ENCODE results near the gene PKD2. TPM values are rescaled to one million over a fixed set of nuclear protein-coding genes. Genes with fewer than 3 reads are reported as not detected.
"Not testable (repeated sequence)": the region's sequence is repeated elsewhere in the genome, so short reads cannot be mapped to it uniquely, and the experiment has no call there.

Gene PKD2
- total RNA-seq, 1 donor = 27.7 TPM

GRCh38 chr4:88021824-88022223 is 14.4 kb downstream of the PKD2 start:
- DNase-seq (ENCODE audit: low read depth in 2 of 3, low spot score in 2 of 3) = no peak

GRCh38 chr4:88022289-88022688 is 14.9 kb downstream of the PKD2 start:
- DNase-seq (ENCODE audit: low read depth in 2 of 3, low spot score in 2 of 3) = no peak

DNA sequence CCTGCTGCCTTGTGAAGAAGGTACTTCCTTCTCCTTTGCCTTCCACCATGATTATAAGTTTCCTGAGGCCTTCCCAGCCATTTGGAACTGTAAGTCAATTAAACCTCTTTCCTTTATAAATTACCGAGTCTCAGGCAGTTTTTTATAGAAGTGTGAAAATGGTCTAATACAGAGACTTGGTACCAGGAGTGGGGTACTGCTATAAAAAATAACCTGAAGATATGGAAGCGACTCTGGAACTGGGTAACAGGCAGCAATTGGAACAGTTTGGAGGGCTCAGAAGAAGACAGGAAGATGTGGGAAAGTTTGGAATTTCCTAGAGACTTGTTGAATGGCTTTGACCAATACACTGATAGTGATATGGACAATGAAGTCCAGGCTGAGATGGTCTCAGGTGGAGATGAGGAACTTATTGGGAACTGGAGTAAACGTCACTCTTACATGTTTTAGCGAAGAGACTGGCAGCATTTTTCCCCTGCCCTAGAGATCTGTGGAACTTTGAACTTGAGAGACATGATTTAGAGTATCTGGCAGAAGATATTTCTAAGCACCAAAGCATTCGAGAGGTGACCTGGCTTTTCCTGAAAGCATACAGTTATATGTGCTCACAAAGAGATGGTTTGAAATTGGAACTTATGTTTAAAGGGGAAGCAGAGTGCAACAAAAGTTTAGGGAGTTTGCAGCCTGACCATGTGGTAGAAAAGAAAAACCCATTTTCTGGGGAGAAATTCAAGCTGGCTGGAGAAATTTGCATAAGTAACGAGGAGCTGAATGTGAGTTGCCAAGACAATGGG is 18.6 kb downstream of the PKD2 start:
- not testable (repeated sequence) for DNase-seq (ENCODE audit: low read depth in 2 of 3, low spot score in 2 of 3)

DNA sequence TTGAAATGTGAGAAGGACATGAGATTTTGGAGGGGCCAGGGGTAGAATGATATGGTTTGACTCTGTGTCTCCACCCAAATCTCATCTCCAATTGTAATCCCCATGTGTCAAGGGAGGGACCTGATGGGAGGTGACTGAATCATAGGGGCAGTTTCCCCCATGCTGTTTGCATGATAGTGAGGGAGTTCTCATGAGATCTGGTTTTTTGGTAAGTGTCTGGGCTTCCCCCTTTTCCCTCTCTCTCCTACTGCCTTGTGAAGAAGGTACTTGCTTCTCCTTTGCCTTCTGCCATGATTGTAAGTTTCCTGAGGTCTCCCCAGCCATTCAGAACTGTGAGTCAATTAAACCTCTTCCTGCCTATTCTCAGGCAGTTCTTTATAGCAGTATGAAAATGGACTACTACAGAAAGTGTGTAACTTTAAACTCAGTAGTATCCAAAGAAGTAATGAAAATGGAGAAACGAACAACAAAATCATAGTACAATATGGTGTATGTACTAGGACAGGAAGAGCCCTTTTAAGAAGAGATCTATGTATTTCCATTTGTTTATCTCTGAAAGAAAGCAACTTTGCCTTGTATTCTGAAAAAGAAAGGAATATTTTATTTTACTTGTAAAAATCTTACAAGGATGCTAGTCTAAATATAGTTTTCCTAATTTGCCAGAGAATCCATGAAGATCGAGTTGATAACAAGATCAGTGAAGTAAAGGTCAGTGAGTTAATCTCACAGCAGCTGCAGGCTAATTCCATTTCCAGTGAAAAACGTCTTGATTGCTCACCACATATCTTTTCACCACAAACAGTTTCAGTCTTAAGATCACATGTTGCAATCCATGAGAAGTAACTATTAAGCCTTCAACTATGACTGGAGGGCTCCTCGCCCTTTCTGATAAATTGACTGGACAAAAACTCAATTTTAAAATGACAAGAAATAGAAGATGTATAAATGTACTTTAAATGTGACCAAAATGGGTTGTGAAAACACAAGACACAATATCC is 20.5 kb downstream of the PKD2 start:
- peak in 1 of 3 donors; percentile 34 for DNase-seq (ENCODE audit: low read depth in 2 of 3, low spot score in 2 of 3)

- no peak for DNase-seq (ENCODE audit: low read depth in 2 of 3, low spot score in 2 of 3)
Measured at GRCh38 chr4:88028946-88029345, 21.5 kb downstream of the PKD2 start.

- no peak for DNase-seq (ENCODE audit: low read depth in 2 of 3, low spot score in 2 of 3)
Measured at GRCh38 chr4:88029556-88029955, 22.1 kb downstream of the PKD2 start.

DNA sequence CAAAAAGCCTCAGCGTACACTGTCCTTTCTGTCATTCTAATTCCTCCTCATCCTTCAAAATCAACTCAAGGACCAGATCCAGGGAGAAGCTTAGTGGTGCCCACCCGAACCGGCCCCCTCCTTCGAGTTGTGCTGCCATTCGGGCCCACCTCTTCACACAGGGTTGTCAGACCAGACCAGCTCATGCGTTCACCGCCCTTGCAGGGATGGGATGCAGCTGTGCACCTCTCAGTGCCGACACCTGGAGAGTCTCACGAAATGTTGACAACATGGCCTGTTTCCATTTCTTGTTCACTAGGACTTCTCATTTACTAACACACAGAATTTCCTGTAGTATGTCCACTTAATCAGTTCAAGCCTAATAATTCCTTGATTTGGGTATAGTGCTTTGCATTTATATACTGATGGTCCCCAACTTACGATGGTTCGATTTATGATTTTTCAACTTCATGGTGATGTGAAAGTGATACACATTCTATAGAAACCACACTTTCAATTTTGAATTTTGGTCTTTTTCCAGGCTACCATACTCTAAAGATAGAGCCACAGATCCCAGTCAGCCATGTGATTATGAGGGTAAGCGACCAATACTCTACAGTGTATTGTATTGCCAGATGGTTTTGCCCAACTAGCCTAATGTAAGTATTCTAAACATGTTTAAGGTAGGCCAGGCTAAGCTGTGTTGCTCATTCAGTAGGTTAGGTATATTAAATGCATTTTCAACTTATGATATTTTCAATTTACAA is 23.3 kb downstream of the PKD2 start:
- DNase-seq (ENCODE audit: low read depth in 2 of 3, low spot score in 2 of 3) = no peak

DNA sequence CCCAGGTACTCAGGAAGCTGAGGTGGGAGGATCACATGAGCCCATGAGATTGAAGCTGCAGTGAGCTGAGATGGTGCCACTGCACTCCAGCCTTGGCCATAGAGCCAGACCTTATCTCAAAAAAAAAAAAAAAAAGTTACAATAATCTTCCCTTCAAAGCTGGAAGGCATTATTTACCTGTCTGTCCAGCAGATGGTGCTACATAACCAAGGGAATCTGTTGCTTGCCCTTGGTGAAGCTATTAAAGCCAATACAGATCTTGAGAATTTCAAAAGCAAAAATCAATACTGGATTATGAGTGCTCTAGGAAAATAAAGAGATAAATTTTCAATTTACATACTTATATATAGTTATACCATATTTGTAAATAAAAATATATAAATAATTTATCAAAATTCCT is 25.9 kb downstream of the PKD2 start:
- DNase-seq (ENCODE audit: low read depth in 2 of 3, low spot score in 2 of 3) = peak in 2 of 3 donors; percentile 66 to 87

DNA sequence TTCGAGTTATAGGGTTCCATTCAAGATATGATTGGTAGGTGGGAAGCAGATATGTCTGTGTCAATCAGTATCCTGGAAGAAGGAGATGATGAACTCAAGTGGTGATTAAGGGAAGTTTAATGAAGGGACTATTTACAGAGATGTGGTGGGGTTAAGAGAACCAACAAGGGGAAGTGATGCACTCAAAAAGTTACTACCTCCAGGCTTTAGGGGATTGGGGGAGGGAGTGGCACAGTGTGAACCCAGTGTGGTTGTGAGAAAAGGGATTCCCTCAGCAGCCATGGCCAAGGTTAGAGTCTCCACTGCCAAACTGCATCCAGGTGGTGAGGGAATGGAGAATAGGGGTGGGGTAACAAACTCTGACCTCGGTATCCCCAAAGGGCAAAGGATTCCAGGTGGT is 27.9 kb downstream of the PKD2 start:
- no peak for DNase-seq (ENCODE audit: low read depth in 2 of 3, low spot score in 2 of 3)

DNA sequence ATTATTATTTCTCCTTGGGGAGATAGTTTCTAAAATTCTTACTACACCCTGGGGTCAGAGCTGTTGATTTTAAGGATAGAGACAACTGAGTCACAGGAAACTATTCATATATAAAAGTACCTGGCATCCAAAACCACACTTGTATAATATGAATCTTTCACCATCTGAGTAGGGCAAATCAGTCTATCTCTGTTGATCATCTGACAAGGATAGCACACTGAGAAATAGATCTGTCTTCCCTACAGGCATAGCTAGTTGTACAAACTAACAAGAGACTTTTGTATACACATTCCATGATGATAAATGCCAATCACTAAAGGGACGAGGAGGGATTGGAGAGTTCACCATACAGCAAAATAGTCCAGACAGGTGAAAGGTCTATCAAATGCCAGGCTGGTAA is 30.0 kb downstream of the PKD2 start:
- DNase-seq (ENCODE audit: low read depth in 2 of 3, low spot score in 2 of 3) = no peak

- no peak for DNase-seq (ENCODE audit: low read depth in 2 of 3, low spot score in 2 of 3)
Measured at GRCh38 chr4:88037936-88038335, 30.5 kb downstream of the PKD2 start.

GRCh38 chr4:88040707-88041106 is 33.3 kb downstream of the PKD2 start:
- DNase-seq (ENCODE audit: low read depth in 2 of 3, low spot score in 2 of 3) = no peak

GRCh38 chr4:88041626-88042025 is 34.2 kb downstream of the PKD2 start:
- DNase-seq (ENCODE audit: low read depth in 2 of 3, low spot score in 2 of 3) = no peak

DNA sequence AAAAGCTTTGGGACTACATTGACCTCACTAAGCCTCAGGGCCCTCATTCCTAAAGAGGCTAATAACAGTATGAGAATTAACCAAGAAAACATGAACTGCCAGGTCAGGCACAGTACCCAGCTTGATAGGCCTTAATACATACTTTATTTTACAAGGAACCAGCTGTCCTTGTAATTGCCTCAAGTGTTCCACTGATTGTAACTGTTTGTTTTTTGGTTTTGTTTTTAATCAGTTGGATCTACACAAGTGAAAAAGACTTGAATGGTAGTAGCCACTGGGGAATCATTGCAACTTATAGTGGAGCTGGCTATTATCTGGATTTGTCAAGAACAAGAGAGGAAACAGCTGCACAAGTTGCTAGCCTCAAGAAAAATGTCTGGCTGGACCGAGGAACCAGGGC is 35.6 kb downstream of the PKD2 start:
- peak in 1 of 3 donors; percentile 12 for DNase-seq (ENCODE audit: low read depth in 2 of 3, low spot score in 2 of 3)

DNA sequence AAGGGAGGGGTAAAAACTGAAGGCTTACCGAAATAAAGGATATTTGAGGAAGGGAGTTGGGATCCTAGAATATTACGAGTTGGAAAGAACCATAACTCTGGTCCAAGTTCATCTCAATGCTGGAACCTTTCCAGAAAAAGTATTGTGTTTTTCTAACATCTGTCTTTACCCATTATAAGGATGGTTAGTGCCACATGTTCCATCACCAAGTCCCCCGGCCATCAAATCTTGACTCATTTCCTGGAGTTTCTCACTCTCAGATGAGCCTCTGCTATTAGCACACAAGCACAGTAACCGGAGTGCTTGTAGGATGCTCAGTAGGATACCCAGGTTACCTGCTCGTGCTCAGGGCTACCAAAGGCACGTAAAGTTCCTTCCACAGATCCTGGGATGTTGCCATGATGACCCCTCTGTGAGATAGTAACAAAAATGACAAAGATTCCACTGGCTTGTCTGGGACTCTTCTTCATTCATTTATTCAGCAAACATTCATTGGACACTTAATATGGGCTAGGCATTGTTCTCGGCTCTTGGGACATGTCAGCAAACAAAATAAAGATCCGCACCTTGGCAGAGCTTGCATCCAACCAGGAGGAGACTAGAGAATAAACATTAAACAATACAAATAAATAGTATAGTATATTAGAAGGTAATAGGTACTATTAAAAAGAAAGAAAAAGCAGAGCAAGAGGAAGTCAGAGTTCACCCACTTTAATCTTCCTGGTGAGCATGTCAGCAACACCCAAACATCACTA is 36.3 kb downstream of the PKD2 start:
- no peak for DNase-seq (ENCODE audit: low read depth in 2 of 3, low spot score in 2 of 3)

DNA sequence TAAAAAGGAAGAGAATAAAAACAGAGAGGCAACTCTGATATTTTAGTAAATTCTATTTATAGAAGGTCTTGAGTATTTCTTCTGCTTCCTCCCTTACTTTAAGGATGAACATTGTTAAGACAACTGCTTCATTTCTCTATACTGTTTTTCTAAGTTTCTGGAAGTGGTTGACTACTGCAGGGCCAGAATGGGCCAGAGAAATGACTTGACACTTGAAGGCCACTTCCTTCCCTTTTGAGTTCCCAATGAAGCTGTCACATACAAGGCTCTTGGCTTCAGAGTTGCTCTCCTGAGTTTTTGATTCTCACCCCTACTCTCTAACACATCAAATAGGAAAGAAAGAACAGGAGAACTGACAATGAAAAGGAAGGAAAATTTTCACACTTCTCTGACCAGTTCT is 37.6 kb downstream of the PKD2 start:
- DNase-seq (ENCODE audit: low read depth in 2 of 3, low spot score in 2 of 3) = no peak

GRCh38 chr4:88054229-88054628 is 46.8 kb downstream of the PKD2 start:
- DNase-seq (ENCODE audit: low read depth in 2 of 3, low spot score in 2 of 3) = no peak

DNA sequence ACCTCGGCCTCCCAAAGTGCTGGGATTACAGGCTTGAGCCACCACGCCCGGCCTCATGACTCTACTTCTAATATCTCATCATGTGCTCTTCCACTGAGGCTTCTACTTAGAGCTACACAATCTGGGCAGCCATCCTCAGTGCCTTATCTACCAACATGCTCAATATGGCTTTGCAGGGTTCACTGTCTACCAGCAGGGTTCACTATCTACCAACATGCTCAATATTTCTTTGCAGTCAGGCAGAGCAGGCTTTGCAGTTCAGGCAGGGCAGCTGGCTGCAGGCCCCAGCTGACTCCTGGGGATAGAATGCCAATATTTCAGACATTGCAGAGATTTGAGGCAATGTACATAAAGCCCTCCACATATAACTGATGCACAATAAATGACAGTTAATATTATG is 47.5 kb downstream of the PKD2 start:
- DNase-seq (ENCODE audit: low read depth in 2 of 3, low spot score in 2 of 3) = peak in 2 of 3 donors; percentile 44 to 65

- no peak for DNase-seq (ENCODE audit: low read depth in 2 of 3, low spot score in 2 of 3)
Measured at GRCh38 chr4:88058295-88058694, 50.9 kb downstream of the PKD2 start.

GRCh38 chr4:88059766-88060165 is 52.3 kb downstream of the PKD2 start:
- no peak for DNase-seq (ENCODE audit: low read depth in 2 of 3, low spot score in 2 of 3)

Data from hematopoietic multipotent progenitor cell (in vitro differentiated cells).